KMS-11 (cell line): ENCODE results near the gene NFX1.
"Not testable (repeated sequence)": the region's sequence is repeated elsewhere in the genome, so short reads cannot be mapped to it uniquely, and the experiment has no call there.

Experiments used
- H2AFZ ChIP-seq: fragments of 200-600 bp; sonication (generic); 2 replicates; pipeline ENCODE4 v1.6.1; 2016; ENCODE audit warnings: antibody characterized with exemption, mixed run types, low read depth
- H3K27ac ChIP-seq: fragments of 200-600 bp; sonication (generic); 2 replicates; pipeline ENCODE4 v1.6.1; 2016; ENCODE audit warnings: mild to moderate bottlenecking, mixed run types
- H3K27me3 ChIP-seq: fragments of 200-600 bp; sonication (generic); 2 replicates; pipeline ENCODE4 v1.6.1; 2017; ENCODE audit warnings: mild to moderate bottlenecking, low read depth, mixed run types, moderate library complexity; ENCODE audit not compliant: insufficient read depth
- H3K36me3 ChIP-seq: fragments of 200-600 bp; sonication (generic); 2 replicates; pipeline ENCODE4 v1.6.1; 2017; ENCODE audit warnings: mild to moderate bottlenecking, mixed run types; ENCODE audit not compliant: insufficient read depth
- H3K4me1 ChIP-seq: fragments of 200-600 bp; sonication (generic); 2 replicates; pipeline ENCODE4 v1.6.1; 2016; ENCODE audit warnings: mild to moderate bottlenecking, low read depth, mixed run types; ENCODE audit not compliant: poor library complexity, severe bottlenecking
- H3K4me2 ChIP-seq: fragments of 200-600 bp; sonication (generic); 2 replicates; pipeline ENCODE4 v1.7.0; 2016; ENCODE audit warnings: mild to moderate bottlenecking, mixed run types
- H3K4me3 ChIP-seq: fragments of 200-600 bp; sonication (generic); IDR thresholded peaks from 2 replicates; pipeline ENCODE4 v1.6.1; 2017; ENCODE audit warnings: low read depth, low read length, mixed read lengths; ENCODE audit not compliant: insufficient read depth
- H3K79me2 ChIP-seq: fragments of 200-600 bp; sonication (generic); 2 replicates; pipeline ENCODE4 v1.6.1; 2016; ENCODE audit warnings: low read depth, mixed run types; ENCODE audit not compliant: insufficient read depth
- H3K9ac ChIP-seq: fragments of 200-600 bp; sonication (generic); 2 replicates; pipeline ENCODE4 v1.6.1; 2016; ENCODE audit warnings: mild to moderate bottlenecking, mixed run types
- H4K20me1 ChIP-seq: fragments of 200-600 bp; sonication (generic); 2 replicates; pipeline ENCODE4 v1.6.1; 2016; ENCODE audit warnings: mild to moderate bottlenecking, mixed run types; ENCODE audit not compliant: insufficient read depth
- TF ChIP-seq, protein P1 (sequence below): fragments of 200-600 bp; sonication (generic); conservative IDR thresholded peaks from 2 replicates; pipeline ENCODE4 v1.6.1; 2017; ENCODE audit warnings: low read depth, mild to moderate bottlenecking, antibody characterized with exemption, low read length, moderate library complexity, mixed read lengths

NFX1 gene

DNA sequence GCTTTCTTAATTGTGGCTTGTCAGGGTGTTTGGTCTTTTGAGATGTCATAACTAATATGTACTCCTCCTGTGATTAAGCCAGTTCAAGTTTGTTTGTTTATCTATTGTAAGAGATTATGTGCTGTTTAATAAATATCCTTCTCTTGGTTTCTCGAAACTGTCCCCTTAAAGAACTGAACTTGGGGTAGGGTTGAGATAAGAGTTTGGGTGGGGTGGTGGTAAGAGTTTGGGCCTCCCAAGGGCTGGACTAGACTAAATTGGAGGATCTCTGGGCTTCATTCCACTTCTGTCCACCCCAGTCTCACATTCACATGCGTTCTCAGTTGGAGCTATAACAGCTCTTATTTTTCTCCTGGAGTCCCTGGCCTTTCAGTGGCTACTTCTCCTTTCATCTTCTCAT, 73.8 kb downstream of the NFX1 start:
- Histone ChIP-seq H3K27me3 (no peaks in the 10 kb centered on the region), H3K36me3 (no peaks in the 10 kb centered on the region), H3K4me1 (no peaks in the 10 kb centered on the region), H3K27ac (no peak overlapping the region), H3K9ac (no peak overlapping the region), H2AFZ (no peak overlapping the region), H3K79me2 (no peaks in the 10 kb centered on the region), H3K4me3 (no peak overlapping the region), H3K4me2 (no peak overlapping the region), H4K20me1 (no peaks in the 10 kb centered on the region)
- TF ChIP-seq, protein P1, sequence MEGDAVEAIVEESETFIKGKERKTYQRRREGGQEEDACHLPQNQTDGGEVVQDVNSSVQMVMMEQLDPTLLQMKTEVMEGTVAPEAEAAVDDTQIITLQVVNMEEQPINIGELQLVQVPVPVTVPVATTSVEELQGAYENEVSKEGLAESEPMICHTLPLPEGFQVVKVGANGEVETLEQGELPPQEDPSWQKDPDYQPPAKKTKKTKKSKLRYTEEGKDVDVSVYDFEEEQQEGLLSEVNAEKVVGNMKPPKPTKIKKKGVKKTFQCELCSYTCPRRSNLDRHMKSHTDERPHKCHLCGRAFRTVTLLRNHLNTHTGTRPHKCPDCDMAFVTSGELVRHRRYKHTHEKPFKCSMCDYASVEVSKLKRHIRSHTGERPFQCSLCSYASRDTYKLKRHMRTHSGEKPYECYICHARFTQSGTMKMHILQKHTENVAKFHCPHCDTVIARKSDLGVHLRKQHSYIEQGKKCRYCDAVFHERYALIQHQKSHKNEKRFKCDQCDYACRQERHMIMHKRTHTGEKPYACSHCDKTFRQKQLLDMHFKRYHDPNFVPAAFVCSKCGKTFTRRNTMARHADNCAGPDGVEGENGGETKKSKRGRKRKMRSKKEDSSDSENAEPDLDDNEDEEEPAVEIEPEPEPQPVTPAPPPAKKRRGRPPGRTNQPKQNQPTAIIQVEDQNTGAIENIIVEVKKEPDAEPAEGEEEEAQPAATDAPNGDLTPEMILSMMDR: no peak

- not testable (repeated sequence) for H3K4me3 ChIP-seq, H3K36me3 ChIP-seq, H3K4me2 ChIP-seq, H3K27me3 ChIP-seq, H3K27ac ChIP-seq, H4K20me1 ChIP-seq, H3K9ac ChIP-seq, H2AFZ ChIP-seq, H3K79me2 ChIP-seq, H3K4me1 ChIP-seq
Observed at GRCh38 chr9:33364814-33365213, 74.5 kb downstream of the NFX1 start.

DNA sequence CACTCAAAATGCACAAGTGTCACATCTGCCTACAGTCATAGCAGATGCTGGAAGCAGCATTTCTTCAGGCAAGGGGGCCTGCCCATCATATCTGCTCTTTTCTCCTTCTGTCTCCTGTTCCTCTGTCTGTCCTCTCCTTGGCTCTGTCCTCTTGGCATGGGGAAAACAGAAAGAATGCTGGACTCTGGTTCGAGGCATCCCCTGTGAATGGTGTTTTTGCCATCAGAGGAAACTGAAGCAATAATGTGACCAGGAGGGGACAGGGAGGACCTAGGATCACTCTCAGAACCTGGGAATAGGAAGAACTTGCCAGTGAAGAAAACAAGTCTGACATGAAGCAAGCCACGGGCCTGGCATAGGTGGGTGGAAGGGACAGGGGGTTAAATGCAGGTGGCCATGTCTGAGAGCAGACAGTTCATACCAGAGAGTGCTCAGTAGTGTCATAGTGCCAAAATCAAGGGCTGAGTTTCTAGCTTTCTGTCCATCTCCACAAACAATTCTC, 76.7 kb downstream of the NFX1 start:
- H2AFZ ChIP-seq: no peak overlapping the region
- TF ChIP-seq, protein P1: no peak

GRCh38 chr9:33372900-33373299, 82.6 kb downstream of the NFX1 start:
- no peaks in the 10 kb centered on the region for H4K20me1 ChIP-seq
- no peak overlapping the region for H3K4me3 ChIP-seq
- H3K4me2 ChIP-seq: no peak overlapping the region
- H3K27ac ChIP-seq: no peak overlapping the region
- H3K79me2 ChIP-seq: no peaks in the 10 kb centered on the region
- H3K27me3 ChIP-seq: no peaks in the 10 kb centered on the region
- TF ChIP-seq, protein P1: no peak
- H3K36me3 ChIP-seq: no peaks in the 10 kb centered on the region
- no peak overlapping the region for H3K9ac ChIP-seq
- H3K4me1 ChIP-seq: no peaks in the 10 kb centered on the region
- H2AFZ ChIP-seq: no peak overlapping the region

More for the DNA sequence above, 76.7 kb downstream of the NFX1 start:
- H4K20me1 ChIP-seq: no peaks in the 10 kb centered on the region
- no peaks in the 10 kb centered on the region for H3K36me3 ChIP-seq
- H3K27ac ChIP-seq: no peak overlapping the region
- H3K4me3 ChIP-seq: no peak overlapping the region
- no peak overlapping the region for H3K9ac ChIP-seq
- no peaks in the 10 kb centered on the region for H3K79me2 ChIP-seq
- H3K27me3 ChIP-seq: no peaks in the 10 kb centered on the region
- H3K4me1 ChIP-seq: no peaks in the 10 kb centered on the region
- no peak overlapping the region for H3K4me2 ChIP-seq

GRCh38 chr9:33374190-33374589, 83.9 kb downstream of the NFX1 start:
- Histone ChIP-seq H3K9ac (no peak overlapping the region), H3K4me2 (no peak overlapping the region)
- TF ChIP-seq, protein P1: no peak

More at GRCh38 chr9:33374190-33374589, 83.9 kb downstream of the NFX1 start:
- no peaks in the 10 kb centered on the region for H3K27me3 ChIP-seq
- no peak overlapping the region for H3K4me3 ChIP-seq
- no peaks in the 10 kb centered on the region for H3K79me2 ChIP-seq
- no peaks in the 10 kb centered on the region for H3K36me3 ChIP-seq
- H4K20me1 ChIP-seq: no peaks in the 10 kb centered on the region
- H3K27ac ChIP-seq: no peak overlapping the region
- no peak overlapping the region for H2AFZ ChIP-seq
- H3K4me1 ChIP-seq: no peaks in the 10 kb centered on the region
